LHCN-M2 (cell line): ENCODE results near the gene ADM2. TPM values are rescaled to one million over a fixed set of nuclear protein-coding genes. Genes with fewer than 3 reads are reported as not detected.

Experiments
- total RNA-seq: library from RNA; depleted of rRNA; stranded (reverse); fragments of >200 nt; gene quantifications from 2 replicates; pipeline ENCODE4 v1.2.3, GENCODE V29; 2014; rRNA removed

Gene ADM2
- total RNA-seq, 1 experiment from 2014 or later = not detected

Other genes with a start within 250 kb of the ADM2 start
- gene TUBGCP6, start 236.5 kb upstream of the ADM2 start, total RNA-seq = 29.8 and 34.6 TPM in 2 replicates
- 28.2 and 29.1 TPM in 2 replicates for gene HDAC10, start 230.3 kb upstream of the ADM2 start, total RNA-seq
- 31.2 and 33.8 TPM in 2 replicates for gene MAPK12, start 219.9 kb upstream of the ADM2 start, total RNA-seq
- 7.6 and 8.3 TPM in 2 replicates for gene MAPK11, start 211.2 kb upstream of the ADM2 start, total RNA-seq
- gene PLXNB2, start 173.9 kb upstream of the ADM2 start, total RNA-seq = 140 and 148 TPM in 2 replicates
- gene DENND6B, start 154.5 kb upstream of the ADM2 start, total RNA-seq = 2.8 and 3.5 TPM in 2 replicates
- gene PPP6R2, start 138.2 kb upstream of the ADM2 start, total RNA-seq = 62.8 and 64.2 TPM in 2 replicates
- 69.2 and 76.2 TPM in 2 replicates for gene SBF1, start 6.5 kb upstream of the ADM2 start, total RNA-seq
- gene MIOX, start 5.3 kb downstream of the ADM2 start, total RNA-seq = not detected in 2 replicates
- 87.5 and 98.3 TPM in 2 replicates for gene LMF2, start 26.2 kb downstream of the ADM2 start, total RNA-seq
- gene NCAPH2, start 26.7 kb downstream of the ADM2 start, total RNA-seq = 72.1 and 75.2 TPM in 2 replicates
- 7.4 and 7.7 TPM in 2 replicates for gene SCO2, start 44.1 kb downstream of the ADM2 start, total RNA-seq
- 3.6 and 4.3 TPM in 2 replicates for gene TYMP, start 48.5 kb downstream of the ADM2 start, total RNA-seq
- not detected in 2 replicates for gene KLHDC7B, start 64.4 kb downstream of the ADM2 start, total RNA-seq
- gene SYCE3, start 81.4 kb downstream of the ADM2 start, total RNA-seq = not detected in 2 replicates
- gene CPT1B, start 96.9 kb downstream of the ADM2 start, total RNA-seq = 9.0 and 9.4 TPM in 2 replicates
- 44.9 and 53.0 TPM in 2 replicates for gene CHKB, start 101.3 kb downstream of the ADM2 start, total RNA-seq
- 0.13 and 0.17 TPM in 2 replicates for gene MAPK8IP2, start 119.2 kb downstream of the ADM2 start, total RNA-seq
- 33.9 and 40.4 TPM in 2 replicates for gene ARSA, start 146.6 kb downstream of the ADM2 start, total RNA-seq
- 0.58 and 0.75 TPM in 2 replicates for gene SHANK3, start 191.3 kb downstream of the ADM2 start, total RNA-seq